ENCODE measurements around the gene MESP2.

The MESP2 gene

GRCh38 chr15:89755701-89756100, 20.4 kb upstream of the MESP2 start:
- DNase-seq (ENCODE audit: low spot score), result no peak

GRCh38 chr15:89756897-89757296, 19.2 kb upstream of the MESP2 start:
- DNase-seq (ENCODE audit: low spot score), result no peak

GRCh38 chr15:89758283-89758682, 17.8 kb upstream of the MESP2 start:
- DNase-seq (ENCODE audit: low spot score), result no peak

GRCh38 chr15:89758981-89759380, 17.2 kb upstream of the MESP2 start:
- DNase-seq (ENCODE audit: low spot score), result no peak

GRCh38 chr15:89759835-89760234, 16.3 kb upstream of the MESP2 start:
- no peak for DNase-seq (ENCODE audit: low spot score)

- peak; percentile 84 for DNase-seq (ENCODE audit: low spot score)
Observed at GRCh38 chr15:89760303-89761008, 15.7 kb upstream of the MESP2 start.

- DNase-seq (ENCODE audit: low spot score), result peak; percentile 22
Observed at GRCh38 chr15:89761009-89761831, 14.9 kb upstream of the MESP2 start.

- DNase-seq (ENCODE audit: low spot score), result peak; percentile 14
Observed at GRCh38 chr15:89761929-89762328, 14.2 kb upstream of the MESP2 start.

- DNase-seq (ENCODE audit: low spot score), result peak; percentile 19
Observed at GRCh38 chr15:89765694-89766093, 10.4 kb upstream of the MESP2 start.

GRCh38 chr15:89766357-89767311, 9.5 kb upstream of the MESP2 start:
- peak; percentile 21 for DNase-seq (ENCODE audit: low spot score)

- DNase-seq (ENCODE audit: low spot score), result peak; percentile 18
Observed at GRCh38 chr15:89767411-89767915, 8.7 kb upstream of the MESP2 start.

GRCh38 chr15:89768071-89768500, 8.0 kb upstream of the MESP2 start:
- no peak for DNase-seq (ENCODE audit: low spot score)

GRCh38 chr15:89769366-89769765, 6.8 kb upstream of the MESP2 start:
- no peak for DNase-seq (ENCODE audit: low spot score)

- DNase-seq (ENCODE audit: low spot score), result no peak
Observed at GRCh38 chr15:89770041-89770440, 6.1 kb upstream of the MESP2 start.

GRCh38 chr15:89772932-89773583, 3.1 kb upstream of the MESP2 start:
- DNase-seq (ENCODE audit: low spot score), result peak; percentile 30

GRCh38 chr15:89774492-89774891, 1.6 kb upstream of the MESP2 start:
- DNase-seq (ENCODE audit: low spot score), result no peak

- DNase-seq (ENCODE audit: low spot score), result no peak
Observed at GRCh38 chr15:89775815-89776214, 317 bp upstream of the MESP2 start.

GRCh38 chr15:89777073-89777751, 1.1 kb downstream of the MESP2 start:
- no peak for DNase-seq (ENCODE audit: low spot score)

- peak; percentile 23 for DNase-seq (ENCODE audit: low spot score)
Observed at GRCh38 chr15:89777782-89778380, 1.7 kb downstream of the MESP2 start.

GRCh38 chr15:89778861-89779260, 2.7 kb downstream of the MESP2 start:
- no peak for DNase-seq (ENCODE audit: low spot score)
